Hepatocyte (in vitro differentiated cells): ENCODE results near the gene DCUN1D1. TPM values are rescaled to one million over a fixed set of nuclear protein-coding genes. Genes with fewer than 3 reads are reported as not detected.

Experiments
- DNase-seq: peaks from one replicate; pipeline ENCODE4 v3.0.0-alpha.2; 2016; ENCODE audit warnings: low spot score
- H2AFZ ChIP-seq: fragments of 200-600 bp; sonication (generic); 2 replicates; pipeline ENCODE4 v1.6.0; 2016; ENCODE audit warnings: antibody characterized with exemption, mild to moderate bottlenecking
- H3K27ac ChIP-seq: fragments of 200-600 bp; sonication (generic); 2 replicates; pipeline ENCODE4 v1.5.1; 2016; ENCODE audit warnings: mild to moderate bottlenecking
- H3K27me3 ChIP-seq: fragments of 200-600 bp; sonication (generic); 2 replicates; pipeline ENCODE4 v1.6.1; 2016
- H3K36me3 ChIP-seq: fragments of 200-600 bp; sonication (generic); replicated peaks from 2 replicates; pipeline ENCODE4 v1.5.1; 2016; ENCODE audit warnings: low read depth; ENCODE audit not compliant: insufficient read depth
- H3K4me1 ChIP-seq: fragments of 200-600 bp; sonication (generic); 2 replicates; pipeline ENCODE4 v1.5.1; 2016; ENCODE audit warnings: mild to moderate bottlenecking, moderate library complexity; ENCODE audit not compliant: insufficient read depth
- H3K4me2 ChIP-seq: fragments of 200-600 bp; sonication (generic); 2 replicates; pipeline ENCODE4 v1.6.0; 2016
- H3K4me3 ChIP-seq: fragments of 200-600 bp; sonication (generic); 2 replicates; pipeline ENCODE4 v1.5.1; 2016; ENCODE audit warnings: mild to moderate bottlenecking
- H3K79me2 ChIP-seq: fragments of 200-600 bp; sonication (generic); 2 replicates; pipeline ENCODE4 v1.6.0; 2017; ENCODE audit warnings: mild to moderate bottlenecking
- H3K9me2 ChIP-seq: fragments of 200-600 bp; sonication (generic); replicated peaks from 2 replicates; pipeline ENCODE4 v1.6.0; 2017; ENCODE audit warnings: mild to moderate bottlenecking; ENCODE audit not compliant: insufficient read depth
- H3K9me3 ChIP-seq: fragments of 200-600 bp; sonication (generic); 2 replicates; pipeline ENCODE4 v1.5.1; 2016; ENCODE audit warnings: low read depth, mild to moderate bottlenecking
- H4K20me1 ChIP-seq: fragments of 200-600 bp; sonication (generic); 2 replicates; pipeline ENCODE4 v1.6.0; 2016; ENCODE audit warnings: mild to moderate bottlenecking; ENCODE audit not compliant: insufficient read depth, poor library complexity, severe bottlenecking
- CTCF ChIP-seq: fragments of 200-600 bp; sonication (generic); IDR thresholded peaks from 2 replicates; pipeline ENCODE4 v1.5.1; 2016; ENCODE audit warnings: antibody characterized with exemption, mild to moderate bottlenecking; ENCODE audit not compliant: poor library complexity
- EZH2 ChIP-seq: fragments of 200-600 bp; sonication (generic); IDR thresholded peaks from 2 replicates; pipeline ENCODE4 v1.6.1; 2016; ENCODE audit warnings: antibody characterized with exemption, mild to moderate bottlenecking, borderline replicate concordance
- EZH2phosphoT487 ChIP-seq: fragments of 200-600 bp; sonication (generic); IDR thresholded peaks from one replicate; pipeline ENCODE4 v1.6.1; 2018; ENCODE audit warnings: antibody characterized with exemption, mild to moderate bottlenecking, low read depth, moderate library complexity; ENCODE audit not compliant: unreplicated experiment, severe bottlenecking
- WGBS: methylation state at CpG from one replicate; pipeline ENCODE4 v1.1.6; 2016; ENCODE audit warnings: low lambda C conversion rate; ENCODE audit errors: missing lambda C conversion rate; 5-methylcytosine and 5-hydroxymethylcytosine counted together
- polyA plus RNA-seq: library from polyadenylated mRNA; unstranded; fragments of >200 nt; fragmentation: Nextera tagmentation; extraction: Ambion mirVana; gene quantifications from 2 replicates; pipeline ENCODE4 v1.2.1, GENCODE V29; 2016
- total RNA-seq: library from RNA; depleted of rRNA; stranded (reverse); fragments of >200 nt; gene quantifications from 2 replicates; pipeline ENCODE4 v1.2.3, GENCODE V29; 2014

Gene DCUN1D1
- total and polyA plus RNA-seq, 2 experiments from 2014 or later, result 22.2 to 49.2 TPM

GRCh38 chr3:182936918-182937285, 43.4 kb downstream of the DCUN1D1 start:
- DNase-seq, result no peak
- H3K79me2 ChIP-seq, result no peaks in the 10 kb centered on the region
- 88% methylated on average over 1 of the region's 1 CpG for WGBS
- H3K4me3 ChIP-seq, result no peak overlapping the region
- no peaks in the 10 kb centered on the region for H3K4me1 ChIP-seq
- H3K9me2 ChIP-seq, result no peaks in the 10 kb centered on the region
- H3K4me2 ChIP-seq, result no peak overlapping the region
- TF ChIP-seq EZH2, result no peak
- no peak for TF ChIP-seq EZH2phosphoT487
- TF ChIP-seq CTCF, result no peak
- H2AFZ ChIP-seq, result no peak overlapping the region
- H3K27ac ChIP-seq, result no peak overlapping the region
- no peaks in the 10 kb centered on the region for H3K36me3 ChIP-seq
- H4K20me1 ChIP-seq, result no peaks in the 10 kb centered on the region
- no peaks in the 10 kb centered on the region for H3K9me3 ChIP-seq
- no peaks in the 10 kb centered on the region for H3K27me3 ChIP-seq

GRCh38 chr3:182936239-182936917, 44.0 kb downstream of the DCUN1D1 start:
- Histone ChIP-seq H3K4me3 (no peak overlapping the region), H3K27me3 (no peaks in the 10 kb centered on the region), H2AFZ (no peak overlapping the region), H3K36me3 (no peaks in the 10 kb centered on the region), H3K4me2 (no peak overlapping the region), H3K9me2 (no peaks in the 10 kb centered on the region), H3K27ac (no peak overlapping the region), H3K79me2 (no peaks in the 10 kb centered on the region), H4K20me1 (no peaks in the 10 kb centered on the region), H3K9me3 (no peaks in the 10 kb centered on the region), H3K4me1 (no peaks in the 10 kb centered on the region)
- DNase-seq, result no peak
- TF ChIP-seq CTCF (no peak), EZH2phosphoT487 (no peak), EZH2 (no peak)
- WGBS, result 85% methylated on average over 4 of the region's 4 CpGs

GRCh38 chr3:182935803-182936202, 44.5 kb downstream of the DCUN1D1 start:
- WGBS, result 64% methylated on average over 3 of the region's 3 CpGs
- H3K27me3 ChIP-seq, result no peaks in the 10 kb centered on the region
- H3K79me2 ChIP-seq, result no peaks in the 10 kb centered on the region
- H3K4me3 ChIP-seq, result no peak overlapping the region
- no peak for DNase-seq
- no peak overlapping the region for H2AFZ ChIP-seq
- H3K27ac ChIP-seq, result no peak overlapping the region
- H3K36me3 ChIP-seq, result no peaks in the 10 kb centered on the region
- H3K9me3 ChIP-seq, result no peaks in the 10 kb centered on the region
- H4K20me1 ChIP-seq, result no peaks in the 10 kb centered on the region
- no peaks in the 10 kb centered on the region for H3K4me1 ChIP-seq
- no peak for TF ChIP-seq EZH2
- TF ChIP-seq EZH2phosphoT487, result no peak
- no peak for TF ChIP-seq CTCF
- no peak overlapping the region for H3K4me2 ChIP-seq
- no peaks in the 10 kb centered on the region for H3K9me2 ChIP-seq

- H3K4me1 ChIP-seq, result no peaks in the 10 kb centered on the region
- WGBS, result 94% methylated on average over 3 of the region's 3 CpGs
- no peak overlapping the region for H3K4me2 ChIP-seq
- H3K9me3 ChIP-seq, result no peaks in the 10 kb centered on the region
- no peaks in the 10 kb centered on the region for H3K79me2 ChIP-seq
- DNase-seq, result no peak
- no peaks in the 10 kb centered on the region for H3K36me3 ChIP-seq
- H3K9me2 ChIP-seq, result no peaks in the 10 kb centered on the region
- TF ChIP-seq CTCF, result no peak
- no peak for TF ChIP-seq EZH2
- TF ChIP-seq EZH2phosphoT487, result no peak
- no peak overlapping the region for H2AFZ ChIP-seq
- H3K4me3 ChIP-seq, result no peak overlapping the region
- no peaks in the 10 kb centered on the region for H4K20me1 ChIP-seq
- H3K27ac ChIP-seq, result no peak overlapping the region
- H3K27me3 ChIP-seq, result no peaks in the 10 kb centered on the region
These were observed 54.4 kb downstream of the DCUN1D1 start for GRCh38 chr3:182925944-182926337.
